ENCODE data around the gene MTHFD2.
"Not testable (repeated sequence)": the region's sequence is repeated elsewhere in the genome, so short reads cannot be mapped to it uniquely, and the experiment has no call there.

MTHFD2 gene

DNA sequence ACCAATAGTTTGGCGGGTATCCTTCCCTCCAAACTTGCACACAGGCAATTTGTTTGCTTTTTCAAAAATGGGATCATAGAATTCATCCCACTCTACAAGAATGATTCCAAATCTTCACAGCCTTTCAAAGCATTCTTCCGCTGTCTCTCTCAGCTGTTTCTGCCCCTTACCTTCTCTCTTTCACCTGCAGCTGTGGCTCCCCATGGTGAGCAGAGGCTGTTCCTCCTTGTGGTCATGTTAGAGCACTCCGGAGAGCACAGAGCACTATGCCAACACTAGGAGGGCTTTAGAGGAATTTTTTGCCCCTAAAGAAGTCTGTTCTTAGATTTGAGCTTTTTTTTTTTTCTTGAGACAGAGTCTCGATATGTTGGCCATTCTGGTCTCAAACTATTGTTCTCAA is 30.4 kb downstream of the MTHFD2 start:
- Histone ChIP-seq H3K36me3 (ENCODE audit: control insufficient read depth, insufficient read depth, low read length) (no peaks in the 10 kb centered on the region; the same call in 1 of the 2 replicates), H3K4me1 (ENCODE audit: control insufficient read depth, insufficient read depth, low read length) (peaks cover 6% of the 10 kb centered on the region; the same call in 1 of the 2 replicates), H3K27me3 (ENCODE audit: control insufficient read depth, insufficient read depth, low read length) (no peaks in the 10 kb centered on the region), H3K9ac (ENCODE audit: low read length) (no peak overlapping the region), H3K27ac (ENCODE audit: low read depth, low read length) (no peak overlapping the region), H3K9me3 (ENCODE audit: control insufficient read depth, insufficient read depth, low read depth, low read length) (no peaks in the 10 kb centered on the region), H3K4me3 (ENCODE audit: low read depth, low read length) (no peak overlapping the region)

DNA sequence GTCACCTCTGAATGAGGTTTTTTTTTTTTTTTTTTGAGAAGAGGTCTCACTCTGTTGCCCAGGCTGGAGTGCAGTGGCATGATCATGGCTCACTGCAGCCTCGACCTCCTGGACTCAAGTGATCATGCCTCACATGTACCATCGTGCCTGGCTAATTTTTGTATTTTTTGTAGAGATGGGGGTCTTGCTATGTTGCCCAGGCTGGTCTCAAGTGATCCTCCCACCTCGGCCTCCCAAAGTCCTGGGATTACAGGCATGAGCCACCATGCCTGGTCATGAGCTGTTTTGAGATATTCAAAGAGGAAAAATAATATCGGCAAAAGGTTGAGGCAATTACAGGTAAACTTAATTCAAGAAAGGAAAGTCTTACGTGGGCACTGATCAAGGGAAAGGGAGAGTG is 31.4 kb downstream of the MTHFD2 start:
- not testable (repeated sequence) for H3K27ac ChIP-seq (ENCODE audit: low read depth, low read length); H3K36me3 ChIP-seq (ENCODE audit: control insufficient read depth, insufficient read depth, low read length); H3K9ac ChIP-seq (ENCODE audit: low read length); H3K9me3 ChIP-seq (ENCODE audit: control insufficient read depth, insufficient read depth, low read depth, low read length); H3K27me3 ChIP-seq (ENCODE audit: control insufficient read depth, insufficient read depth, low read length); H3K4me3 ChIP-seq (ENCODE audit: low read depth, low read length); H3K4me1 ChIP-seq (ENCODE audit: control insufficient read depth, insufficient read depth, low read length)

DNA sequence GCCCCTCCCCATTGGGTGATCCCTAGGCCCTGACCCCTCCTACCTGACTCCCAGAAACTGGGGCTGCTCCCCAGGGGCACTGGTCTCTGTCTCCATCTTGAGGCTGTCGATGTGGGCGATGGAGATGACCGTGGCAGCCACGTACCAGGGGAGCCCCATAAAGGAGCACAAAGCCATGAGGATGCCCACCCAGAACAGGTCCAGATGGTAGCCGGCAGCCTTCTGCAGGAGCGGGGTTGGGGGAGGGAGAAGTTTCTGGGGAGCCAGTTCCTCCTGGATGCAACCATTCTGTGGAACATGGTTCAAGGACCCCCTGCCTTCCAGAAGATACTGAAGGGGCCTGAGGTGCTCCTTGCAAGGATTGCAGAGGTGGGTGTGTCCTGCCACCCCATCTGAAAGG is 34.0 kb downstream of the MTHFD2 start:
- no peak overlapping the region for H3K4me3 ChIP-seq (ENCODE audit: low read depth, low read length)
- H3K9me3 ChIP-seq (ENCODE audit: control insufficient read depth, insufficient read depth, low read depth, low read length), result no peaks in the 10 kb centered on the region
- no peaks in the 10 kb centered on the region for H3K27me3 ChIP-seq (ENCODE audit: control insufficient read depth, insufficient read depth, low read length)
- H3K4me1 ChIP-seq (ENCODE audit: control insufficient read depth, insufficient read depth, low read length), result no peaks in the 10 kb centered on the region
- no peak overlapping the region for H3K27ac ChIP-seq (ENCODE audit: low read depth, low read length)
- no peak overlapping the region for H3K9ac ChIP-seq (ENCODE audit: low read length)
- H3K36me3 ChIP-seq (ENCODE audit: control insufficient read depth, insufficient read depth, low read length), result no peaks in the 10 kb centered on the region

DNA sequence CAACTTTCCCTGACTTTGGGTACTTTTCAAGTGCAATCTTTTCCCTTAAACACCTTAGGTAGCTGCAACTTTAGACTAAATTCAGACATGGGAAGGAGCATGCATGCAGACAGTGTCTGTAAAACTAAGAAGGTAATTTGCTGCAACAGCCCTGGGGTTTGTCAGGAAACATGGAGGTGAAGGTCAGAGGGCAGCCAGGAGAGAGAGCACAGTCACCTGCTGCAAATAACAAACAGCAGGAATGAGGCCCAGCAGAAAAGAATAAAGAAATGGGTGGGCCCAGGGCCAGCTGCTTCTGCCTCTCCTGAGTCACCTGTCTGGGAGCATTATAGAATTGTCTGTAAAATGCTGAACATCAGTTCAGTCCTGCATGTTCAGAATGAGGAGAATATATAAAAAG is 35.2 kb downstream of the MTHFD2 start:
- H3K9me3 ChIP-seq (ENCODE audit: control insufficient read depth, insufficient read depth, low read depth, low read length), result no peaks in the 10 kb centered on the region
- no peak overlapping the region for H3K27ac ChIP-seq (ENCODE audit: low read depth, low read length)
- H3K27me3 ChIP-seq (ENCODE audit: control insufficient read depth, insufficient read depth, low read length), result no peaks in the 10 kb centered on the region
- H3K4me3 ChIP-seq (ENCODE audit: low read depth, low read length), result no peak overlapping the region
- H3K4me1 ChIP-seq (ENCODE audit: control insufficient read depth, insufficient read depth, low read length), result no peaks in the 10 kb centered on the region
- no peaks in the 10 kb centered on the region for H3K36me3 ChIP-seq (ENCODE audit: control insufficient read depth, insufficient read depth, low read length)
- no peak overlapping the region for H3K9ac ChIP-seq (ENCODE audit: low read length)

GRCh38 chr2:74235041-74235440 is 36.6 kb downstream of the MTHFD2 start:
- Histone ChIP-seq H3K4me3 (ENCODE audit: low read depth, low read length) (no peak overlapping the region), H3K9me3 (ENCODE audit: control insufficient read depth, insufficient read depth, low read depth, low read length) (no peaks in the 10 kb centered on the region), H3K27ac (ENCODE audit: low read depth, low read length) (no peak overlapping the region), H3K4me1 (ENCODE audit: control insufficient read depth, insufficient read depth, low read length) (no peaks in the 10 kb centered on the region), H3K36me3 (ENCODE audit: control insufficient read depth, insufficient read depth, low read length) (no peaks in the 10 kb centered on the region), H3K9ac (ENCODE audit: low read length) (no peak overlapping the region), H3K27me3 (ENCODE audit: control insufficient read depth, insufficient read depth, low read length) (no peaks in the 10 kb centered on the region)

DNA sequence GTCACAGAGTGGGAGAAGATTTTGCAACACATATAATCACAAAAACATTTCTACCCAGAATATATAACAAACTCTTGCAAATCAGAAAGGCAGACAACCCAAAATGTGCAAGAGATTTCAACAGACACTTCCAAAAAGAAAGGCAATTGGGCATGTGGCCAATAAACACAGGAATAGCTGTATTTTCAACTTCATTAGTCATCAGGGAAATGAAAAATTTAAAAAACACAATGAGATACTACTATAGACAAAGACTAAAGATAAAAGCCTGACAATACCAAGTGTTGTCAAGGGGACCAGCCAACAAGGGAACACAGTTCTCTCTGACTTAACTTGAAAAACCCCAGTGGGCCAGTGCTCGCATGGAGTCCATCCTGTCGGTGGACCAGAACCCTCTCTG is 40.5 kb downstream of the MTHFD2 start:
- Histone ChIP-seq H3K9ac (ENCODE audit: low read length) (no peak overlapping the region), H3K9me3 (ENCODE audit: control insufficient read depth, insufficient read depth, low read depth, low read length) (no peaks in the 10 kb centered on the region), H3K27ac (ENCODE audit: low read depth, low read length) (no peak overlapping the region), H3K36me3 (ENCODE audit: control insufficient read depth, insufficient read depth, low read length) (no peaks in the 10 kb centered on the region), H3K4me1 (ENCODE audit: control insufficient read depth, insufficient read depth, low read length) (no peaks in the 10 kb centered on the region), H3K27me3 (ENCODE audit: control insufficient read depth, insufficient read depth, low read length) (no peaks in the 10 kb centered on the region), H3K4me3 (ENCODE audit: low read depth, low read length) (no peak overlapping the region)

- Histone ChIP-seq H3K4me1 (ENCODE audit: control insufficient read depth, insufficient read depth, low read length) (no peaks in the 10 kb centered on the region), H3K9me3 (ENCODE audit: control insufficient read depth, insufficient read depth, low read depth, low read length) (no peaks in the 10 kb centered on the region), H3K27ac (ENCODE audit: low read depth, low read length) (no peak overlapping the region), H3K27me3 (ENCODE audit: control insufficient read depth, insufficient read depth, low read length) (no peaks in the 10 kb centered on the region), H3K4me3 (ENCODE audit: low read depth, low read length) (no peak overlapping the region), H3K9ac (ENCODE audit: low read length) (no peak overlapping the region), H3K36me3 (ENCODE audit: control insufficient read depth, insufficient read depth, low read length) (no peaks in the 10 kb centered on the region)
Measured at GRCh38 chr2:74239346-74239745, 40.9 kb downstream of the MTHFD2 start.

DNA sequence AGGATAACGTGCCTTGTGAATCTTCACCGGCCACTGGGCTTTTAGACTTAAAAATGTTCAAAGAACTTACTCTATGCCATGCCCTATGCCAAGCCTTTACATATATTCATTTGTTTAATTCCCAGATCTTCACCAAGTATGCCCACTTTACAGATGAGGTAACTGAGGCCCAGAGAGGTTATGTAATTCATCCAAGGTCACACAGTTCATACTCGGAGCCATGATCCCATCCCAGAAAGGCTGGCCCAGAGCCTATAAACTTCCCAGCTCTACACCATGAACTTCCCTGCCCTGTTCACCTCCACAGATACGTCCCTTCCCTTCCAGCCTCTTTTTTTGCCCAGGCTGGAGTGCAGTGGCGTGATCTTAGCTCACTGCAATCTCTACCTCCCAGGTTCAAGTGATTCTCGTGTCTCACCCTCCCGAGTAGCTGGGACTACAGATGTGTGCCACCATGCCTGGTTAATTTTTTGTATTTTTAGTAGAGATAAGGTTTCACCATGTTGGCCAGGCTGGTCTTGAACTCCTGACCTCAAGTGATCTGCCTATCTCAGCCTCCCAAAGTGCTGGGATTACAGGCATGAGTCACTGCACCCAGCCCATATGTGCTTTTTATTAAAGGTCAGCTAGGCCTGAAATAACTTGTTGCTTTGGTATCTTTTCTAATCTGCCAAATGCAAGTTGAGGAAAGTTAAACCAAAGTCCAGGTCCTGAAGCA is 44.1 kb downstream of the MTHFD2 start:
- Histone ChIP-seq H3K9me3 (ENCODE audit: control insufficient read depth, insufficient read depth, low read depth, low read length) (no peaks in the 10 kb centered on the region), H3K27ac (ENCODE audit: low read depth, low read length) (no peak overlapping the region), H3K9ac (ENCODE audit: low read length) (no peak overlapping the region), H3K4me3 (ENCODE audit: low read depth, low read length) (no peak overlapping the region), H3K27me3 (ENCODE audit: control insufficient read depth, insufficient read depth, low read length) (no peaks in the 10 kb centered on the region), H3K36me3 (ENCODE audit: control insufficient read depth, insufficient read depth, low read length) (no peaks in the 10 kb centered on the region), H3K4me1 (ENCODE audit: control insufficient read depth, insufficient read depth, low read length) (no peaks in the 10 kb centered on the region)

DNA sequence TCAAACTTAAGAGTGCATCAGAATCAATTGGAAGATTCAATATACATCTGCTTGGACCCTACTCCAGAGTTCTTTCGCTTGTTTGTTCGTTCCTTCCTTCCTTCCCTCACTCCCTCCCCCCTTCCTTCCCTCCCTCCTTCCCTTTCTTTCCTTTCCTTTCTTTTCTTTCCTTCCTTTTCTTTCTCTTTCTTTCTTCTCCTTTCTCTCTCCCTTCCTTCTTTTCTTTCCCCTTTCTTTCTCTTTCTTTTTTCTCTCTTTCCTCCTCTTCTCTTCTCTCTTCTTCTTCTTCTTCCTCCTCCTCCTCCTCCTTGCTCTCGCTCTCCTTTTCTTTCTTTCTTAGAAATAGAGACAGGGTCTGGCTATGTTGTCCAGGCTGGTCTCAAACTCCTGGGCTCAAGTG is 45.9 kb downstream of the MTHFD2 start:
- Histone ChIP-seq H3K9ac (ENCODE audit: low read length) (no peak overlapping the region), H3K27me3 (ENCODE audit: control insufficient read depth, insufficient read depth, low read length) (no peaks in the 10 kb centered on the region), H3K4me3 (ENCODE audit: low read depth, low read length) (no peak overlapping the region), H3K9me3 (ENCODE audit: control insufficient read depth, insufficient read depth, low read depth, low read length) (no peaks in the 10 kb centered on the region), H3K4me1 (ENCODE audit: control insufficient read depth, insufficient read depth, low read length) (no peaks in the 10 kb centered on the region), H3K36me3 (ENCODE audit: control insufficient read depth, insufficient read depth, low read length) (no peaks in the 10 kb centered on the region), H3K27ac (ENCODE audit: low read depth, low read length) (no peak overlapping the region)

DNA sequence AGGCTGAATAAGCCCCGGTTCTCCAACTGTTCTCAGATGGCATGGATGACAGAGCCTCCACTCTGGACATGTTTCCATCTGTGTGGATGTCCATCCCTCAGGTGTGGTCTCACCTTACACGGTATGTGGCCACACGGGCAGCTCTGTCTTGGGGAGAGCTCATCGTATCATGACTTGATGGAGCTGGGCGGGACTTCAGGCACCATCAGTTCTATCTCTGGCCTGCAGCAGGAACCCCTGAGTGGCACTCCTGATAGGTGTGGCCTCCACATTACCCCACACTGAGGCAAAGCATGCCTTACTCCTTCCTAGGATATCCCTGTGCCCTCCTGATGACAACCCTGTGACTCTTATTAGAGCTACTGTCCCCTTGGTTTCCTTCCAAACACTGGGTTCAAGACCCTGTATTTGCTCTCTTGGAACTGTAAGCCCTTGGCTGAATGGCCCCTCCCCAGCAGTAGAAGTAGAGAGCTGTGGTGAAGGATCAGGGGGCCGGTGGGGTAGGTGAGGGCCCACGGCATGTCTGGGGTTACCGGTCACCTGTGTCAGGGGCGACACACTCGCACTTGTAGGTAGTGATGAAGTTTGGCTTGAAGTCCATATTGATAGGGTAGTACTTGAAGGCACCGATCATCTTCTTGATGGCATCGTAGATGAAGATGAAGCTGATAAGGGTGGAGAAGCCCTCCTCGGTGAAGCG is 48.2 kb downstream of the MTHFD2 start:
- Histone ChIP-seq H3K4me3 (ENCODE audit: low read depth, low read length) (no peak overlapping the region), H3K9ac (ENCODE audit: low read length) (no peak overlapping the region), H3K36me3 (ENCODE audit: control insufficient read depth, insufficient read depth, low read length) (no peaks in the 10 kb centered on the region), H3K27ac (ENCODE audit: low read depth, low read length) (no peak overlapping the region), H3K4me1 (ENCODE audit: control insufficient read depth, insufficient read depth, low read length) (no peaks in the 10 kb centered on the region), H3K27me3 (ENCODE audit: control insufficient read depth, insufficient read depth, low read length) (no peaks in the 10 kb centered on the region), H3K9me3 (ENCODE audit: control insufficient read depth, insufficient read depth, low read depth, low read length) (no peaks in the 10 kb centered on the region)

DNA sequence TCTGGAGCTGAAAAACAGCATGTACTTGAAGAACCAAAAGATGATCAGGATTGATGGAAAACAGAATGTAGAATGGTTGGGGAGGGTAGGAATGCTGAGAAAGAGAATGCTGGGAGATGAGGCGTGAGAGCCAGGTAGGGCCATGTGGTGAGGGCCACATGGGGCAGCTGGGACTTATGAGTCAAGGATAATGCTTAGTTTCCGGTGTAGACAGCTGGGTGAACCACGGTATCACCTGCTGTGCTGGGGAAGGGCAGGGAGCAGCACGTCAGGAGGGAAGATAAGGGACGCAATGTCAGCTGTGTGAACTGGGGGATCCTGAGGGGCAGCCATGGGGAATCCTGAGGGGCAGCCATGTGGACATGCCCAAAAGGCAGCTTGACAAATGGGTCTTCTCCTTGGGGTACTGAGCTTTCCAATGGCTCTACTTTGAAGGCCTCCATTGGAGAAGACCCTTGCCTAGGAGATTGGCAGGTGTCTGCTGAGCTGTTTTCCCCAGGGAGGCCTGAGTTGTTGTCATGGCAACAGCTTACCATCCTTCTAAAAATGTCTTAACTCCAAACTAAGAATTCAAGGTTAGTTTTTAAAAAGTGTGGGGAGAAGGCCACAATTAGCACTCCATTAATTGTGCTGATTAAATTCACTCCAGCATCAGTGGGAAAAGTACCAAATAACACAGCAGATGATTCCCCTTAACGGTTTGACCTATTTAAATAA is 51.1 kb downstream of the MTHFD2 start:
- Histone ChIP-seq H3K9ac (ENCODE audit: low read length) (no peak overlapping the region), H3K36me3 (ENCODE audit: control insufficient read depth, insufficient read depth, low read length) (no peaks in the 10 kb centered on the region), H3K9me3 (ENCODE audit: control insufficient read depth, insufficient read depth, low read depth, low read length) (no peaks in the 10 kb centered on the region)

More for the DNA sequence above, 51.1 kb downstream of the MTHFD2 start:
- Histone ChIP-seq H3K4me1 (ENCODE audit: control insufficient read depth, insufficient read depth, low read length) (no peaks in the 10 kb centered on the region), H3K4me3 (ENCODE audit: low read depth, low read length) (no peak overlapping the region), H3K27me3 (ENCODE audit: control insufficient read depth, insufficient read depth, low read length) (no peaks in the 10 kb centered on the region), H3K27ac (ENCODE audit: low read depth, low read length) (no peak overlapping the region)
